ENCODE results near the gene AP4S1.

Gene AP4S1

GRCh38 chr14:31036552-31036951, 11.1 kb downstream of the AP4S1 start:
- WGBS: 100% methylated on average over 4 of the region's 4 CpGs
- H4K8ac ChIP-seq (ENCODE audit: low read length): no peak overlapping the region
- H3K14ac ChIP-seq (ENCODE audit: low read length in 2 of 2): no peak overlapping the region
- no peak overlapping the region for H3K23ac ChIP-seq (ENCODE audit: low read length in 2 of 2)
- no peak overlapping the region for H3K27ac ChIP-seq (ENCODE audit: low read length, poor library complexity, severe bottlenecking)
- no peak overlapping the region for H2BK5ac ChIP-seq (ENCODE audit: low read depth, low read length, poor library complexity, severe bottlenecking)
- H4K91ac ChIP-seq (ENCODE audit: low read length): no peak overlapping the region
- H2BK12ac ChIP-seq (ENCODE audit: low read length in 2 of 2): no peak overlapping the region
- no peak for DNase-seq
- H3K4me3 ChIP-seq (ENCODE audit: insufficient read depth in 1 of 2, low read depth in 1 of 2, low read length in 2 of 2): no peak overlapping the region
- no peak overlapping the region for H3K9ac ChIP-seq (ENCODE audit: low read length)
- no peak overlapping the region for H2AK5ac ChIP-seq (ENCODE audit: low read length, severe bottlenecking)
- H3K4me2 ChIP-seq (ENCODE audit: low read length, poor library complexity, severe bottlenecking): no peak overlapping the region
- no peak overlapping the region for H2AFZ ChIP-seq (ENCODE audit: low read depth, low read length)
- H3K27me3 ChIP-seq (ENCODE audit: control insufficient read depth in 1 of 2, insufficient read depth in 1 of 2, low read length in 2 of 2): no peaks in the 10 kb centered on the region
- no peaks in the 10 kb centered on the region for H3K79me1 ChIP-seq (replicated peaks; ENCODE audit: low read length, poor library complexity, severe bottlenecking)
- H2BK15ac ChIP-seq (ENCODE audit: low read depth, poor library complexity, severe bottlenecking): no peak overlapping the region
- no peak overlapping the region for H3K18ac ChIP-seq (ENCODE audit: low read depth in 1 of 2, low read length in 2 of 2)
- H3K36me3 ChIP-seq (ENCODE audit: control insufficient read depth in 1 of 2, insufficient read depth in 2 of 2, low read depth in 1 of 2, low read length in 2 of 2): no peaks in the 10 kb centered on the region
- H3K9me3 ChIP-seq (ENCODE audit: control insufficient read depth, low read length): no peaks in the 10 kb centered on the region
- H2BK120ac ChIP-seq (ENCODE audit: low read depth, low read length): no peak overlapping the region
- H3K4me1 ChIP-seq (ENCODE audit: control insufficient read depth, insufficient read depth, low read depth, low read length): peaks cover 3% of the 10 kb centered on the region
- no peak overlapping the region for H3K4ac ChIP-seq (ENCODE audit: low read depth in 1 of 2, low read length in 2 of 2)

- H3K36me3 ChIP-seq (ENCODE audit: control insufficient read depth in 1 of 2, insufficient read depth in 2 of 2, low read depth in 1 of 2, low read length in 2 of 2): no peaks in the 10 kb centered on the region
- H3K4me2 ChIP-seq (ENCODE audit: low read length, poor library complexity, severe bottlenecking): no peak overlapping the region
- no peak overlapping the region for H3K14ac ChIP-seq (ENCODE audit: low read length in 2 of 2)
- no peak overlapping the region for H3K4ac ChIP-seq (ENCODE audit: low read depth in 1 of 2, low read length in 2 of 2)
- H3K23ac ChIP-seq (ENCODE audit: low read length in 2 of 2): no peak overlapping the region
- H3K18ac ChIP-seq (ENCODE audit: low read depth in 1 of 2, low read length in 2 of 2): no peak overlapping the region
- H3K9me3 ChIP-seq (ENCODE audit: control insufficient read depth, low read length): no peaks in the 10 kb centered on the region
- H2BK5ac ChIP-seq (ENCODE audit: low read depth, low read length, poor library complexity, severe bottlenecking): no peak overlapping the region
- DNase-seq: no peak
- WGBS: 95% methylated on average over 1 of the region's 1 CpG
- H3K79me1 ChIP-seq (replicated peaks; ENCODE audit: low read length, poor library complexity, severe bottlenecking): no peaks in the 10 kb centered on the region
- no peaks in the 10 kb centered on the region for H3K27me3 ChIP-seq (ENCODE audit: control insufficient read depth in 1 of 2, insufficient read depth in 1 of 2, low read length in 2 of 2)
- H2BK15ac ChIP-seq (ENCODE audit: low read depth, poor library complexity, severe bottlenecking): no peak overlapping the region
- peaks cover 1% of the 10 kb centered on the region for H3K4me1 ChIP-seq (ENCODE audit: control insufficient read depth, insufficient read depth, low read depth, low read length)
- H2BK120ac ChIP-seq (ENCODE audit: low read depth, low read length): no peak overlapping the region
- H3K27ac ChIP-seq (ENCODE audit: low read length, poor library complexity, severe bottlenecking): no peak overlapping the region
- no peak overlapping the region for H3K9ac ChIP-seq (ENCODE audit: low read length)
- no peak overlapping the region for H2AFZ ChIP-seq (ENCODE audit: low read depth, low read length)
- no peak overlapping the region for H2AK5ac ChIP-seq (ENCODE audit: low read length, severe bottlenecking)
- H4K91ac ChIP-seq (ENCODE audit: low read length): no peak overlapping the region
- no peak overlapping the region for H2BK12ac ChIP-seq (ENCODE audit: low read length in 2 of 2)
- no peak overlapping the region for H4K8ac ChIP-seq (ENCODE audit: low read length)
- H3K4me3 ChIP-seq (ENCODE audit: insufficient read depth in 1 of 2, low read depth in 1 of 2, low read length in 2 of 2): no peak overlapping the region
These were observed 12.3 kb downstream of the AP4S1 start for GRCh38 chr14:31037709-31038221.

DNA sequence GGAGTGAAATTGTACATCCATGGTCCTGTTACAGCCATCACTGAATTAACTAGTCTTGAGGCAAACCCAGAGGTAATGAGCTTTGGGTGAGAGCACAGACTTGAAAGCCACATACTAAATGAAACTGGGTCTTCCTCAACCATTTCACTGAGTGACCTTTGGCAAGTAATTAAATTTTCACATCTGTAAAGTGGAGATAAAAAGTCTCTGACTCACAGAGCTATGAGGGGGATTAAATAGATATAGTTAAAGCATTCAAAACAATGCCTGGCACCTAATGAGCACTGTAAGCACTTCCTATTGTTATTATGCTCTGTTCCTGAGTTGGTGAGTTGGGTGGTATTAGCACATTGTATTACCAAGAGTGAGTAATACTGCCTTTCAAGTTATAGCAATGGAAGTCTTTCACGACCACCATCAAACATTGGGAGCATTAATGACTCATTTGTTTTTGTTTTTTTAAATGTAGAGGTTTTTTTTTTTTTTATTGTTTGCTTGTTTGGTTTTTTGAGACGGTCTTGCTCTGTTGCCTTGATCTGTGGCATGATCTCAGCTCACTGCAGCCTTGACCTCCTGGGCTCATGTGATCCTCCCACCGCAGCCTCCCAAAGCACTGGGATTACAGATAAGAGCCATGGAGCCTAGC, 13.2 kb downstream of the AP4S1 start:
- H3K14ac ChIP-seq (ENCODE audit: low read length in 2 of 2): no peak overlapping the region
- no peaks in the 10 kb centered on the region for H3K9me3 ChIP-seq (ENCODE audit: control insufficient read depth, low read length)
- no peak overlapping the region for H2BK15ac ChIP-seq (ENCODE audit: low read depth, poor library complexity, severe bottlenecking)
- no peak overlapping the region for H2AK5ac ChIP-seq (ENCODE audit: low read length, severe bottlenecking)
- no peak overlapping the region for H2BK12ac ChIP-seq (ENCODE audit: low read length in 2 of 2)
- no peaks in the 10 kb centered on the region for H3K36me3 ChIP-seq (ENCODE audit: control insufficient read depth in 1 of 2, insufficient read depth in 2 of 2, low read depth in 1 of 2, low read length in 2 of 2)
- no peak overlapping the region for H2AFZ ChIP-seq (ENCODE audit: low read depth, low read length)
- no peak overlapping the region for H3K23ac ChIP-seq (ENCODE audit: low read length in 2 of 2)
- no peak overlapping the region for H3K18ac ChIP-seq (ENCODE audit: low read depth in 1 of 2, low read length in 2 of 2)
- no peak overlapping the region for H2BK5ac ChIP-seq (ENCODE audit: low read depth, low read length, poor library complexity, severe bottlenecking)
- H3K27ac ChIP-seq (ENCODE audit: low read length, poor library complexity, severe bottlenecking): no peak overlapping the region
- peaks cover 1% of the 10 kb centered on the region for H3K4me1 ChIP-seq (ENCODE audit: control insufficient read depth, insufficient read depth, low read depth, low read length)
- H3K27me3 ChIP-seq (ENCODE audit: control insufficient read depth in 1 of 2, insufficient read depth in 1 of 2, low read length in 2 of 2): no peaks in the 10 kb centered on the region
- H4K91ac ChIP-seq (ENCODE audit: low read length): no peak overlapping the region
- H3K4me2 ChIP-seq (ENCODE audit: low read length, poor library complexity, severe bottlenecking): no peak overlapping the region
- no peak overlapping the region for H3K4ac ChIP-seq (ENCODE audit: low read depth in 1 of 2, low read length in 2 of 2)
- H2BK120ac ChIP-seq (ENCODE audit: low read depth, low read length): no peak overlapping the region
- DNase-seq: no peak
- H3K79me1 ChIP-seq (replicated peaks; ENCODE audit: low read length, poor library complexity, severe bottlenecking): no peaks in the 10 kb centered on the region
- 28% methylated on average over 2 of the region's 3 CpGs for WGBS
- no peak overlapping the region for H3K9ac ChIP-seq (ENCODE audit: low read length)
- no peak overlapping the region for H4K8ac ChIP-seq (ENCODE audit: low read length)
- H3K4me3 ChIP-seq (ENCODE audit: insufficient read depth in 1 of 2, low read depth in 1 of 2, low read length in 2 of 2): no peak overlapping the region

GRCh38 chr14:31042300-31042699, 16.9 kb downstream of the AP4S1 start:
- Histone ChIP-seq H3K4ac (ENCODE audit: low read depth in 1 of 2, low read length in 2 of 2) (no peak overlapping the region), H4K8ac (ENCODE audit: low read length) (no peak overlapping the region), H3K4me3 (ENCODE audit: insufficient read depth in 1 of 2, low read depth in 1 of 2, low read length in 2 of 2) (no peak overlapping the region), H2BK5ac (ENCODE audit: low read depth, low read length, poor library complexity, severe bottlenecking) (no peak overlapping the region), H3K4me1 (ENCODE audit: control insufficient read depth, insufficient read depth, low read depth, low read length) (no peaks in the 10 kb centered on the region), H3K79me1 (replicated peaks; ENCODE audit: low read length, poor library complexity, severe bottlenecking) (no peaks in the 10 kb centered on the region), H2BK120ac (ENCODE audit: low read depth, low read length) (no peak overlapping the region), H2BK15ac (ENCODE audit: low read depth, poor library complexity, severe bottlenecking) (no peak overlapping the region), H3K27me3 (ENCODE audit: control insufficient read depth in 1 of 2, insufficient read depth in 1 of 2, low read length in 2 of 2) (no peaks in the 10 kb centered on the region), H3K18ac (ENCODE audit: low read depth in 1 of 2, low read length in 2 of 2) (no peak overlapping the region), H3K9ac (ENCODE audit: low read length) (no peak overlapping the region), H2AFZ (ENCODE audit: low read depth, low read length) (no peak overlapping the region), H2AK5ac (ENCODE audit: low read length, severe bottlenecking) (no peak overlapping the region), H2BK12ac (ENCODE audit: low read length in 2 of 2) (no peak overlapping the region), H3K4me2 (ENCODE audit: low read length, poor library complexity, severe bottlenecking) (no peak overlapping the region), H3K23ac (ENCODE audit: low read length in 2 of 2) (no peak overlapping the region), H3K14ac (ENCODE audit: low read length in 2 of 2) (no peak overlapping the region), H3K9me3 (ENCODE audit: control insufficient read depth, low read length) (no peaks in the 10 kb centered on the region), H4K91ac (ENCODE audit: low read length) (no peak overlapping the region), H3K27ac (ENCODE audit: low read length, poor library complexity, severe bottlenecking) (no peak overlapping the region), H3K36me3 (ENCODE audit: control insufficient read depth in 1 of 2, insufficient read depth in 2 of 2, low read depth in 1 of 2, low read length in 2 of 2) (no peaks in the 10 kb centered on the region)
- no peak for DNase-seq
- no CpG with 5 or more reads among the region's 1 CpG for WGBS

Data from mesenchymal stem cell (in vitro differentiated cells and primary cell).